OCI-LY7 (cell line): ENCODE measurements around the gene DNAI1. TPM values are rescaled to one million over a fixed set of nuclear protein-coding genes. Genes with fewer than 3 reads are reported as not detected.

ENCODE experiments used
- BruUV-seq: library from RNA; stranded (reverse); fragments of 400-500 nt; replicated peaks from 2 replicates; lab custom pipeline; 2021; lab: Mats Ljungman, UMichigan
- CTCF ChIA-PET: fragments of 300-600 bp; sonication (Branson Sonifier 250); formaldehyde crosslinking; loops from one replicate; lab custom pipeline; 2022; ENCODE audit warnings: antibody characterized with exemption; ENCODE audit not compliant: unreplicated experiment; lab: Charles Lee
- POLR2A ChIA-PET: fragments of 300-600 bp; sonication (Branson Sonifier 250); formaldehyde crosslinking; loops from one replicate; lab custom pipeline; 2022; ENCODE audit warnings: antibody characterized with exemption; lab: Charles Lee
- DNase-seq: peaks from one replicate; pipeline ENCODE4 v3.0.0-alpha.2; 2015; ENCODE audit warnings: low spot score
- H2AFZ ChIP-seq: fragments of 200-600 bp; sonication (generic), shearing (Covaris generic); 2 replicates; pipeline ENCODE4 v1.6.1; 2014; ENCODE audit warnings: mild to moderate bottlenecking, antibody characterized with exemption, low read length, moderate library complexity
- H3K27ac ChIP-seq: fragments of 200-600 bp; sonication (generic); 2 replicates; pipeline ENCODE4 v1.5.1; 2014; ENCODE audit warnings: mixed run types, low read depth, mild to moderate bottlenecking, moderate library complexity, low read length, inconsistent platforms; ENCODE audit not compliant: poor library complexity, severe bottlenecking
- H3K36me3 ChIP-seq: fragments of 200-600 bp; sonication (generic); 2 replicates; pipeline ENCODE4 v1.6.1; 2014; ENCODE audit warnings: mild to moderate bottlenecking, antibody characterized with exemption, low read length, moderate library complexity, mixed read lengths; ENCODE audit not compliant: insufficient read depth
- H3K4me1 ChIP-seq: fragments of 200-600 bp; sonication (generic); 2 replicates; pipeline ENCODE4 v1.5.1; 2014; ENCODE audit warnings: mild to moderate bottlenecking, low read length; ENCODE audit not compliant: insufficient read depth, poor library complexity, severe bottlenecking
- H3K4me2 ChIP-seq: fragments of 200-600 bp; sonication (generic); 2 replicates; pipeline ENCODE4 v1.6.1; 2014; ENCODE audit warnings: mild to moderate bottlenecking, low read length
- H3K4me3 ChIP-seq: fragments of 200-600 bp; sonication (generic); 2 replicates; pipeline ENCODE4 v1.5.1; 2014; ENCODE audit warnings: mild to moderate bottlenecking, low read depth, low read length; ENCODE audit not compliant: poor library complexity, severe bottlenecking
- H3K79me2 ChIP-seq: fragments of 200-600 bp; sonication (generic); 2 replicates; pipeline ENCODE4 v1.6.1; 2016; ENCODE audit warnings: low read depth, mild to moderate bottlenecking, low read length, moderate library complexity, mixed read lengths; ENCODE audit not compliant: insufficient read depth
- H3K9me2 ChIP-seq: fragments of 200-600 bp; sonication (generic); 2 replicates; pipeline ENCODE4 v1.6.1; 2016; ENCODE audit warnings: mild to moderate bottlenecking, low read length, mixed read lengths; ENCODE audit not compliant: insufficient read depth
- H3K9me3 ChIP-seq: fragments of 200-600 bp; sonication (generic); 2 replicates; pipeline ENCODE4 v1.6.1; 2014; ENCODE audit warnings: mild to moderate bottlenecking, mixed run types, low read length, mixed read lengths
- H4K20me1 ChIP-seq: fragments of 200-600 bp; sonication (generic); 2 replicates; pipeline ENCODE4 v1.6.1; 2014; ENCODE audit warnings: mild to moderate bottlenecking, antibody characterized with exemption, low read length, moderate library complexity, mixed read lengths; ENCODE audit not compliant: insufficient read depth
- EZH2phosphoT487 ChIP-seq: fragments of 200-600 bp; sonication (generic); IDR thresholded peaks from 2 replicates; pipeline ENCODE4 v1.6.1; 2018; ENCODE audit warnings: low read depth, borderline replicate concordance, mild to moderate bottlenecking, mixed run types, antibody characterized with exemption, low read length, moderate library complexity, mixed read lengths
- intact Hi-C: fragments of 100-400 bp; cut with micrococcal nuclease; formaldehyde crosslinking; loops from one replicate; pipeline ENCODE4 v1.10.0; 2022; ENCODE audit not compliant: unreplicated experiment
- total RNA-seq, 2 experiments: library from RNA; depleted of rRNA in 1 of 2; stranded (reverse); fragments of >200 nt in 1 of 2; shearing (Covaris generic) in 1 of 2; gene quantifications; 2 replicates each; pipeline ENCODE4 v1.2.3, GENCODE V29; 2014 to 2022
- TF ChIP-seq, protein P1 (sequence below): fragments of 200-600 bp; sonication (generic); conservative IDR thresholded peaks from 2 replicates; pipeline ENCODE4 v1.5.1; 2014; ENCODE audit warnings: mild to moderate bottlenecking, antibody characterized with exemption, low read length, moderate library complexity, mixed read lengths

DNAI1 gene
- total RNA-seq, 2 experiments from 2014 or later = 0.57 to 0.97 TPM

DNA sequence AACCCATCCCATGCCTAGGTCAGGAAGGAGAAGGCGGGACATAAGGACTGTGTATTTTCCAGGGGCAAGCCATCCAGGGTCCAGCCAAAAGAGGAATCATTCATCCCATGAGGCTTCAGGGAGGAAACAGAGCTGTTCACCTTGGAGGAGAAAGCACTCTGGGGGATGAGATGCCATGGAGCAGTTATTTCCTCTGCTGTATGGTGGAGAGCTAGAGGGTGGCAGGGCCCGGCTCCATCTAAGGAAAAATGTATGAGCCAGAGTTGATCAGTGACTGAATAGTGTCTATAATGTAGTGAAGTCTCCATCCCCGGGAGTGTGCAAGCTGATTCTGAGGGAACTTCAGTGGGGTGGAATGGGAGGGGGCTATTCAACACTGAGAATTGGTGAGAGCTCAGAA is 56.2 kb downstream of the DNAI1 start:
- no TSS peak for BruUV-seq
- H3K4me3 ChIP-seq = no peak overlapping the region
- POLR2A ChIA-PET = no interaction called here
- no peak overlapping the region for H3K27ac ChIP-seq
- H4K20me1 ChIP-seq = no peaks in the 10 kb centered on the region
- TF ChIP-seq, protein P1, sequence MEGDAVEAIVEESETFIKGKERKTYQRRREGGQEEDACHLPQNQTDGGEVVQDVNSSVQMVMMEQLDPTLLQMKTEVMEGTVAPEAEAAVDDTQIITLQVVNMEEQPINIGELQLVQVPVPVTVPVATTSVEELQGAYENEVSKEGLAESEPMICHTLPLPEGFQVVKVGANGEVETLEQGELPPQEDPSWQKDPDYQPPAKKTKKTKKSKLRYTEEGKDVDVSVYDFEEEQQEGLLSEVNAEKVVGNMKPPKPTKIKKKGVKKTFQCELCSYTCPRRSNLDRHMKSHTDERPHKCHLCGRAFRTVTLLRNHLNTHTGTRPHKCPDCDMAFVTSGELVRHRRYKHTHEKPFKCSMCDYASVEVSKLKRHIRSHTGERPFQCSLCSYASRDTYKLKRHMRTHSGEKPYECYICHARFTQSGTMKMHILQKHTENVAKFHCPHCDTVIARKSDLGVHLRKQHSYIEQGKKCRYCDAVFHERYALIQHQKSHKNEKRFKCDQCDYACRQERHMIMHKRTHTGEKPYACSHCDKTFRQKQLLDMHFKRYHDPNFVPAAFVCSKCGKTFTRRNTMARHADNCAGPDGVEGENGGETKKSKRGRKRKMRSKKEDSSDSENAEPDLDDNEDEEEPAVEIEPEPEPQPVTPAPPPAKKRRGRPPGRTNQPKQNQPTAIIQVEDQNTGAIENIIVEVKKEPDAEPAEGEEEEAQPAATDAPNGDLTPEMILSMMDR = no peak
- no peak for TF ChIP-seq EZH2phosphoT487
- no peaks in the 10 kb centered on the region for H3K79me2 ChIP-seq
- DNase-seq = no peak
- no peak overlapping the region for H2AFZ ChIP-seq
- no peaks in the 10 kb centered on the region for H3K9me2 ChIP-seq
- H3K36me3 ChIP-seq = no peaks in the 10 kb centered on the region
- H3K4me2 ChIP-seq = no peak overlapping the region
- intact Hi-C loops = no loop called here
- CTCF ChIA-PET = no interaction called here
- H3K4me1 ChIP-seq = peaks cover 9% of the 10 kb centered on the region
- H3K9me3 ChIP-seq = no peaks in the 10 kb centered on the region

GRCh38 chr9:34515959-34516358 is 57.4 kb downstream of the DNAI1 start:
- CTCF ChIA-PET = no interaction called here
- Histone ChIP-seq H3K4me2 (no peak overlapping the region), H4K20me1 (no peaks in the 10 kb centered on the region), H2AFZ (no peak overlapping the region), H3K27ac (no peak overlapping the region), H3K9me2 (no peaks in the 10 kb centered on the region), H3K4me1 (peaks cover 9% of the 10 kb centered on the region), H3K79me2 (no peaks in the 10 kb centered on the region), H3K4me3 (no peak overlapping the region), H3K36me3 (no peaks in the 10 kb centered on the region), H3K9me3 (no peaks in the 10 kb centered on the region)
- BruUV-seq = no TSS peak
- intact Hi-C loops = no loop called here
- POLR2A ChIA-PET = no interaction called here
- TF ChIP-seq, protein P1 = no peak
- no peak for TF ChIP-seq EZH2phosphoT487
- no peak for DNase-seq

DNA sequence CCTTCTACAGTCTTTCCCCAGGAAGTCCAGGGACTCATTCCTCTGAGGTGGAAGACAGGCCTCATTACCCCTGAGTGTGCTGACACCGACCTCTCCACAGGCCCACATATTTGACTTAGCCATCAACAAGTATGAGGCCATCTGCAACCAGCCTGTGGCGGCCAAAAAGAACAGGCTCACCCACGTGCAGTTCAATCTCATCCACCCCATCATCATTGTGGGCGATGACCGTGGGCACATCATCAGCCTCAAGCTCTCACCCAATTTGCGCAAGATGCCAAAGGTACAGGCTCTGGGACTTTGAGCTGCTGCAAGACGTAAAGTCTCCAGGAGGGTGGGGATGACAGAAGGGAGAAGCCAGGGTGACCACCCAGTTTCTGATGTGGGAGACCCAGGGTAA is 58.6 kb downstream of the DNAI1 start:
- Histone ChIP-seq H3K79me2 (no peaks in the 10 kb centered on the region), H3K36me3 (no peaks in the 10 kb centered on the region), H2AFZ (no peak overlapping the region), H3K9me3 (no peaks in the 10 kb centered on the region), H3K27ac (no peak overlapping the region), H3K4me2 (no peak overlapping the region), H3K4me3 (no peak overlapping the region), H3K4me1 (peaks cover 9% of the 10 kb centered on the region), H4K20me1 (no peaks in the 10 kb centered on the region), H3K9me2 (no peaks in the 10 kb centered on the region)
- intact Hi-C loops = no loop called here
- no peak for DNase-seq
- CTCF ChIA-PET = no interaction called here
- no peak for TF ChIP-seq EZH2phosphoT487
- TF ChIP-seq, protein P1 = no peak
- POLR2A ChIA-PET = interaction anchor here (0.6 kb wide), 1 partner anchor 813 kb away, joined by 4 read pairs; no protein-coding TSS in a partner anchor
- no TSS peak for BruUV-seq
